Measurements from ENCODE around the gene LPCAT1.
"Not testable (repeated sequence)": the region's sequence is repeated elsewhere in the genome, so short reads cannot be mapped to it uniquely, and the experiment has no call there.

Gene LPCAT1

DNA sequence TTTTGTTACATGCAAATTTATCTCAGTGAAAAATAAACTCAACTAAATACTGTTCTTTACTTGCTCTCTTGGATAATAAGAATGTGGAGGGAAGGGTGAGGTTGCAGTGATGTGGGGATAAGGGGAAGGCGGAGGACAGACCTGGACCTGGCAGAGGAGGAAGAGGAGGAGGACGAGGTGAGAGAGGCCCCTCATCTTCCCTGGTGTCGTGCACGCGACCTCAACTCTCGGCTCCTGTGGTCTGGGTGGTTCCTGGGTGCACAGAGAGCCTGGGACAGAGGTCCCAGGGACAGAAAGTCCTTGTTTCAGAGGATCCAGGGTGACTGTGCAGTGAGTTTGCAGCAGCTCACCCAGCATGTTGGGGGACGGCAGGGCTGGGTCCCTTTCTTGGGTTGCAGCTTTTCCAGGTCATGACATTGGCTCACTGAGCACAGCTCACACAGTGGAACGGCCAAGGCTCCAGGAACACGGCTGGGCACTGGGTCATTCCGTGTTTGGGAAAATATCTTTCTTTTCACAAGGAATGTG, 37.7 kb upstream of the LPCAT1 start:
- Histone ChIP-seq H3K9me3 (ENCODE audit: control insufficient read depth, insufficient read depth, low read length) (no peaks in the 10 kb centered on the region), H3K9ac (ENCODE audit: low read depth, low read length) (no peak overlapping the region), H3K4me1 (ENCODE audit: insufficient read depth, low read length) (no peaks in the 10 kb centered on the region), H3K36me3 (ENCODE audit: insufficient read depth, low read length) (no peaks in the 10 kb centered on the region)

DNA sequence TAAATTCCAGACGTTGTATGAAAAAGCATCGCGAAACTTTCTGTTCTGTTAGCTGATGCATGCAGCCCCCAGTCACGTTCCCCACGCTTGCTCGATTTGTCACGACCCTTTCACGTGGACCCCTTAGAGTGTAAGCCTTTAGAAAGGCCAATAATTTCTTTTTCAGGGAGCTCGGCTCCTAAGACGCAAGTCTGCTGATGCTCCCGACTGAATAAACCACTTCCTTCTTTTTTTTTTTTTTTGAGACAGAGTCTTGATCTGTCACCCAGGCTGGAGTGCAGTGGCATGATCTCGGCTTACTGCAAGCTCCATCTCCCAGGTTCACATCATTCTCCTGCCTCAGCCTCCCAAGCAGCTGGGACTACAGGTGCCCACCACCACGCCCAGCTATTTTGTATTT, 36.7 kb upstream of the LPCAT1 start:
- H3K9me3 ChIP-seq (ENCODE audit: control insufficient read depth, insufficient read depth, low read length); H3K36me3 ChIP-seq (ENCODE audit: insufficient read depth, low read length); H3K9ac ChIP-seq (ENCODE audit: low read depth, low read length); H3K4me1 ChIP-seq (ENCODE audit: insufficient read depth, low read length): not testable (repeated sequence)

DNA sequence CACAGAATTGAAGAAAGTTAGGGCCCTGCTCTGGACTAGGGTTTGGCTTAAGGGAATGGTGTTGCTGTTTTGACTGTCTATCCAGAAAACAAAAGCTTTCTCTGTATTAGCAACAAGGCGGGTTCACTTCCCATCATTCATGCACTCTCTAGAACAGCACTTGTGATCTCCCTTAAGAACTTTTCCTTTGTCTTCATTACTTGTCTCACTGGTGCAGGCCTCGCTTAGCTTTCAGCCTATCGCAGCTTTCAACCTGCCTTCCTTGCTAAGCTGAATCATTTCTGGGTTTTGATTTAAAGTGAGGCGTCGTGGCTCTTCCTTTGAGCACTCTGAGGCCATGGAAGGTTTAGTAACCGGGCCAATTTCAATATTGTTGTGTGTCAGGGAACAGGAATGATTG, 35.2 kb upstream of the LPCAT1 start:
- Histone ChIP-seq H3K4me1 (ENCODE audit: insufficient read depth, low read length) (no peaks in the 10 kb centered on the region), H3K9me3 (ENCODE audit: control insufficient read depth, insufficient read depth, low read length) (no peaks in the 10 kb centered on the region), H3K36me3 (ENCODE audit: insufficient read depth, low read length) (no peaks in the 10 kb centered on the region), H3K9ac (ENCODE audit: low read depth, low read length) (no peak overlapping the region)

DNA sequence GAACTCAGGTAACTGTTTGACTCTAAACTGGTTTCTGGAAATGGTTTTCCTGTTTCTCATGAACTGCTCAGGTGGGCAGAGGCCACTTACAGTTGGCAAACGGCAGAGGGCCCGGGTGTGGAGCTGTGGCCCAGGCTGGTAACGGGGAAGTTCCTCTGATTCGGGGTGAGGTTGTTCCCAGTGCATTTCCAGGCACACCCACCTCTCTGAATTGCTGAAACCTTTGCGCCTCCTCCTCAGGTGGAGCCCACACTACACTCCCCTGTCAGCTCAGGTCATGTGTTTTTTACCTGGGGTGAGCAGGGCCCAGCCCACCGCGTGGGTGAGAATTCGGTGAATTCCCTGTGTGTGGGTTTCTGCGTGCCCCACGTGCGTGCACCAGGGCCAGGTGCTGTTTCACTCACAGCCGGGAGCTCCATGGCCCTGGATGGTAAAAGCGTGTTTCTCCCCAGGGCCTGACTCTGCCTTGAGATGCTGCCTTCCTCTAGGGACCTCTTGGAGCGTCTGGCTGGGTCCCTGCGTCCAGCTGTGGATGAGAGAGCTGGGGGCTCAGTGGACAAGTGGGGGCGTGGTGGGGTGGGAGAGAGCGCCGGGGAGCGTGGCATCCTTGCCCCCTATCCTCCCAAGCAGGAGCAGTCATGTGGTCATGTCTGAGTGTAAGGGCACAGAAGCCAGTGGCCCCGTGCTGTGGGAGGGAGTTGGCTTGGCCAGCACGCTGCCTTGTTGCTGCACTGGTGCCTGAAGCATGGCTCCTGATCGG, 33.5 kb upstream of the LPCAT1 start:
- Histone ChIP-seq H3K4me1 (ENCODE audit: insufficient read depth, low read length) (no peaks in the 10 kb centered on the region), H3K9me3 (ENCODE audit: control insufficient read depth, insufficient read depth, low read length) (no peaks in the 10 kb centered on the region), H3K36me3 (ENCODE audit: insufficient read depth, low read length) (no peaks in the 10 kb centered on the region), H3K9ac (ENCODE audit: low read depth, low read length) (no peak overlapping the region)

DNA sequence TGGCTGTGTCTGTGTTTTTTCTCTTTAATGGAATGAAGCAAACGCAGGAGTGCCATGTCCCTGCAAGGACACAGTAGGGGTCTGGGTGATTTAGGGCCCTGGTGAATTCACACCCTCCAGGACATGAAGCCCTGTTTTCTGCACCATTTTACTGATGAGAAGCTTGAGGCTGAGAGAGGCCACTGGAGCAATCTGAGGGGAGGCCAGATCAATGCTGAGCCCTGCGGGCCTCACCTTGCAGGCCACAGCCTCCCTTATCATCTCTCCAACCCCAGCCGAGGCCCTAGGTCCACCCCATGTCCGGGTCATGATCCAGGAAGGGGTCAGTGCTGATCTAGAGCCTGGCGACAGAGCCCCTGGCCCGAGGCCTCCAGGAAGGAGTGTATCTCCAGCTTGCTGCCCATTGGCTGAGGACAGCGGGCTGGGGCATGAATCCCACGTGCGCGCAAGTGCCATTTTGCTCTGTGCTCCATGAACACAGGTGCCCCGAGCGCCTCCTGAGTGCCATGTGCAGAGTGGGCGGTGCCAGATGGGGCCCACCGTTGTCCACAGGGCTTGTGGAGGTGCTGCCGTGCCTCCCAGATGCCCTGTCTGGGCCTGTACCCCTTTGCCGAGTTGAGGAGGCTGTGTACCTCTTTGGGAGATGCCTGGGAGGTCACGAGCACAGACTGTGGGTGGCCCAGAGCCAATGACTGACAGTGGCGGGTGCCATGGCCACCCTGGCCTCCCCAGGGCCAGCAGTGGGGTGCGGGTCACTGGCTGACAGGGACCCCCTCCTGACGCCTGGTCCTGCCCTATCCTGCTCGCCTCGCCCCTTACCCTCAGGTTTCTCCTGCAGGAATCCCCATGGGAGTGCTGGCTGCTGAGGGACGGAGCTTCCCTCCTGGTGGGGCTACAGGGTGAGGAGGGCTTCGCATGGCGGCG, 32.3 kb upstream of the LPCAT1 start:
- Histone ChIP-seq H3K9ac (ENCODE audit: low read depth, low read length) (no peak overlapping the region), H3K4me1 (ENCODE audit: insufficient read depth, low read length) (no peaks in the 10 kb centered on the region), H3K36me3 (ENCODE audit: insufficient read depth, low read length) (no peaks in the 10 kb centered on the region), H3K9me3 (ENCODE audit: control insufficient read depth, insufficient read depth, low read length) (no peaks in the 10 kb centered on the region)

DNA sequence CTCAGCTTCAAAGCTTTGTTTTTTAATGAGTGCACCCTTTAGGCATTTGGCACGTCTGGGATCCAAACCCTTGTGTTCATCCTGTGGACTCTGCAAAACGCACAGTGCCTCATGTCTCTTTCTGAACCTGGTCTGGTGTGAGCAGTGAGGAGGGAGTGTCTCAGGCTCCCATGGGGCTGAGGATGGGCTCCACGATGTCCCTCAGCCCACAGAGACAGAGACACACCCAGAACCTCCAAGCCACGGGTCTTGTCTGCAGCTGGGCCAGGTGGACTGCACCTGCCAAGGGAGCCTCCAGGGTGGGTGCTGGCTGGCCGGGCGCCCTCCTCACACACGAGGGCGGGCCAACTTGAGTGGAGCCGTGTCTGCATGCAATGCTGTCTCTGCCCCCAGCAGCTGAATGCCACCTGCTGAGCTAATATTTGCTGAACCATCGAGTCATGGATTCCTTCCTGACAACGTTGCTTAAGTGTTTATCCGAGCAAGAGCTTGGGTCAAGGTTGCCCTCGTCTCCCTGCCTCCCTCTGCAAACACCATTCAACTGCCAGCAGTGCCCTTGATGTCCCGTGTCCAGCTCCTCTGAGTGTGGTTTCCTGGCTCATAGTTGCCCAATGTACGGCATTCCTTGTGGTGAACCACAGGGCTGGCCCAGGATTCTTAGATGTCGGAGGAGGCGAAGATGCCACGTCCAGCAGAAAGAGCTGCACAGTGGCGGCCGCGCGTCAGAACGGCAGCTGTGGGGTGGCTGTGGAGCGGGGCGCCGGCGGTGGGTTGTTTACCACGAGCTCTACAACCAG, 31.4 kb upstream of the LPCAT1 start:
- no peaks in the 10 kb centered on the region for H3K4me1 ChIP-seq (ENCODE audit: insufficient read depth, low read length)
- H3K9me3 ChIP-seq (ENCODE audit: control insufficient read depth, insufficient read depth, low read length): no peaks in the 10 kb centered on the region
- no peak overlapping the region for H3K9ac ChIP-seq (ENCODE audit: low read depth, low read length)
- no peaks in the 10 kb centered on the region for H3K36me3 ChIP-seq (ENCODE audit: insufficient read depth, low read length)

DNA sequence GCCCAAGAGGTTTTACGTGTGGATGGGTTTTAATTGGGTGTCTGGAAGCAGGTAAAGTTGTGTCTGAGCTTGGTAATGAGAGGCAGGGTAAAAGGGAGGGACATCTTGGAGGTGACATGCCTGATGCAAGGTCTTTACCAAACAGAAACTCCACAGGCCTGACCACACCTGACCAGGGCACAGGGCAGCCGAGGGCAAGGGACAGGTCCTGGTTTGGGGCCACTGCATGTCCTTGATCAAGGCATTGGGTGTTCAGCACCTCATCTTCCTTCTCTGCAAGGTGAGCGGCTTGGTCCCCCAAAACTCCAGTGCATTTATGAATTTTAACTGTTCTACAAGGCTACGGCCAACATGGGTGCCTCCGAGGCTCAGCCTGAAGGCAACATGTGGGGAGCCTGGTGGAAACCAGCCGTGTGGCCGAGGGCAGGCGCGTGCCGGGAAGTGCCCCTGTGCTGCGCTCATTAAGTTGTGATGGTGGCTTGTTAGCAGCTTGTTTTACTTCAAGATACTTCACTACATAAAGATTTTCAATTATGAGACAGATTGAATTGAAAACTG, 30.7 kb upstream of the LPCAT1 start:
- H3K9ac ChIP-seq (ENCODE audit: low read depth, low read length): no peak overlapping the region
- H3K36me3 ChIP-seq (ENCODE audit: insufficient read depth, low read length): no peaks in the 10 kb centered on the region
- no peaks in the 10 kb centered on the region for H3K9me3 ChIP-seq (ENCODE audit: control insufficient read depth, insufficient read depth, low read length)
- no peaks in the 10 kb centered on the region for H3K4me1 ChIP-seq (ENCODE audit: insufficient read depth, low read length)

DNA sequence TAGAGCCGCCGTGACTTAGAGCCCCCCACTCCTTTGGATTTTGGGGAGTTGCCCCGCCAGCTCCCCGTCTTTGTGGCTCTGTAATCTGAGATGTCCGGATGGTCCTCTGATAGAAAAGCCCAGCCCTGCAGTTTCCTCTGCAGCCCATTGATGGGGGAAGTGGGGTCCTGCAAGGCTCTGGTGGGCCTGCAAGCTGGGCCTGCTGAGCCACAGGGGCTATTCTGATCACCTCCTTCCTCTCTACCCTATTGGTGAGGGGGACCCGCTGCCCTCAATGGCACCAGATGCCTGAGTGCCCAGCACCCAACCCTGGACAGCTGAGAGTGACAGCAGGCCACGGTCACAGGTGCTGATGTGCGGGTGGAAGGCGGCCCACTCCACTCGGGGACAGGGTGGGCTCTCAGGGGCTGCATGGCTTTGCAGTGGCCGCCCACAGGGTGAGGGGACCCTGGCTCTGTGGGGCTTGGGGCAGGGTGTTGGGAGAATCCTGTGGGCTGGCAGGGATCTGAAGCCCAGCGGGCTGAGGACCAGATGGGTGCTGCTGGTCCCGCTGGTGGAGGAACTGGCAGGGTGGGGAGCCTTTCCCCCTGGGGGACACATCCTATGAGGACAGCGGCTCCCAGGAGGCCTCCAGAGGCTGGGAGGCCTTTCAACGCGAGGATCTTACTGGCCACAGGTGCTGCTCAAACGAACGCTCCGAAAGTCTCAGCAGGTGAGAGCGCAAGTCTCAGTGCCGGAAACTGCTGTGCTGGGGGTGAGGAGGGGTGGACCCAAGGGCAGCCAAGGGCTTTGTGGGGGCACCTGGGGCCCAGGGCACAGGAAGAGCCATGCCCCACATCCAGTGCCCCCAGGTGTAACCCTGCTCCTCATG, 30.0 kb upstream of the LPCAT1 start:
- no peaks in the 10 kb centered on the region for H3K9me3 ChIP-seq (ENCODE audit: control insufficient read depth, insufficient read depth, low read length)
- H3K36me3 ChIP-seq (ENCODE audit: insufficient read depth, low read length): no peaks in the 10 kb centered on the region
- H3K4me1 ChIP-seq (ENCODE audit: insufficient read depth, low read length): no peaks in the 10 kb centered on the region
- no peak overlapping the region for H3K9ac ChIP-seq (ENCODE audit: low read depth, low read length)

DNA sequence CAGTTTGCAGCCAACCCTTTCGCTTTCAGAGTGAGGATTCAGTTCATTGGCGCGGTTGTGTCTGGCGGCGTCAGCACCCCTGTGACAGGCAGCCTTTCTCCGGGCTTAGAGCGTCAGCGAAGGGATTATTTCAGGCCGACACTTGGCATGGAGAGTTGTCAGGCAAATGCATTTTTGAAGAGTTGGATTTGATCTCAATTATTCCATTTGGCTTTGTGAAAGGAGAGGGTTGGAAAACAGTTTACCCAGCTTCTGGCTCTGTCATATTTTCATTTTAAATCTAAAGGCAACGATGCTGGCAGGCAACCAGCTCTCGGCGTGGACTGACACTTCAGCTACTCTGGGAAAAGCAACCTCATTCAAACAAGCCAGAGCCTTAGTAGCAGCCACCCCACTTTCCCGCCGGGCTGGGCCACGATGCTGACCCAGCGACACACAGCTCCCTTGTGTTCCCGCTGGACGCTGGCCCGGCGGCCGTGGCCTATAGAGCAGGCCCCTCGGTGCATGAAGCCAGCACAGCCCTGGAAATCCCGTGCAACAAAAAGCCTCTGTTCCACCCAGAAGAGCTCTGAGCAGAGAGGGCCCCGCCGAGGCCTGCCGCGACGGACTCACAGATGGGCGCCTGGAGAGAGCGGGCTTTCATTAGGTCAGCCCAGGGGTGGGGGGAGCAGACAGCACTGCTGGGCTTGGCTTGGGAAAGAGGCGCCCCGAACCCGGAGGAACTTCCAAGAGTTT, 28.9 kb upstream of the LPCAT1 start:
- no peaks in the 10 kb centered on the region for H3K36me3 ChIP-seq (ENCODE audit: insufficient read depth, low read length)
- no peaks in the 10 kb centered on the region for H3K9me3 ChIP-seq (ENCODE audit: control insufficient read depth, insufficient read depth, low read length)
- H3K4me1 ChIP-seq (ENCODE audit: insufficient read depth, low read length): no peaks in the 10 kb centered on the region
- H3K9ac ChIP-seq (ENCODE audit: low read depth, low read length): no peak overlapping the region

DNA sequence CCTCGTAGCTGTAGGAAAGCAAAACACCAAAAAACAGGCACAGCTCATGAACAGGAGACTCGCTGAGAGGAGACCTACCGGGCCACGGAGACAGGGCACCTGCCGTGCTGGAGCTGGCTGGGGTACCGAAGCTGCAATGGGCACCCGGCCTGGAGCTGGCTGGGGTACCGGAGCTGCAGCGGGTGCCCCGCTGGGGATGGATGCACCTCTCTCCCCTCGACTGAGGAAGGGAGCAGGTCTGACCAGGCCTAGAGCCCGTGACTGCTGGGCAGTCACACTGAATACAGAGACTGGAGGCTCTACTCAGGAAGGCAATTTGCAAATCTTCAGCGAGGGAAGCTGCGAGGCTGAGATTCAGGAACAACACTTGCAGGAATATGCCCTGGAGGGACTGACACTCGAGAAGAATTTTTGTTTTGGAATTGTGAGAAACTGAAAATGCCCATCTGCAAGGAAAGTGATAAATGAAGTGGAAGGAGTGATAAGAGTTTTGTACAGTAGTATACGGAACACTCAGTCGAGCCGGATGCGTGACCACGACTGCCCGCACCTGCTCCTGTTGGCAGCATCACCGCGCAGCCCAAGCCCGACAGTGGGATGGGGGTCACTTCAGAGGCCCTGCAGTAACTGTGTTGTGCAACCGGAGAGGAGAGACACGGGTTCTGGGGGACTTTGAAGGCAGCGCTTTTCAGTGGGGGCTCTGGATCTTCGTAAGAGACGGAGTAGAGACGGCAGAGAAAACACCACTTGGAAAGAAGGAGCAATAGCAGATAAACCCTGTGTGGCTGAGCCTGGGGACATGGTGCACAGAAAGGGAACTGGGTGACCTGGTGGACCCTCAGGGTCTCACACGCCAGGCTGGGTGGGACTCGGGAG, 27.9 kb upstream of the LPCAT1 start:
- Histone ChIP-seq H3K4me1 (ENCODE audit: insufficient read depth, low read length) (no peaks in the 10 kb centered on the region), H3K9ac (ENCODE audit: low read depth, low read length) (no peak overlapping the region), H3K36me3 (ENCODE audit: insufficient read depth, low read length) (no peaks in the 10 kb centered on the region), H3K9me3 (ENCODE audit: control insufficient read depth, insufficient read depth, low read length) (no peaks in the 10 kb centered on the region)

DNA sequence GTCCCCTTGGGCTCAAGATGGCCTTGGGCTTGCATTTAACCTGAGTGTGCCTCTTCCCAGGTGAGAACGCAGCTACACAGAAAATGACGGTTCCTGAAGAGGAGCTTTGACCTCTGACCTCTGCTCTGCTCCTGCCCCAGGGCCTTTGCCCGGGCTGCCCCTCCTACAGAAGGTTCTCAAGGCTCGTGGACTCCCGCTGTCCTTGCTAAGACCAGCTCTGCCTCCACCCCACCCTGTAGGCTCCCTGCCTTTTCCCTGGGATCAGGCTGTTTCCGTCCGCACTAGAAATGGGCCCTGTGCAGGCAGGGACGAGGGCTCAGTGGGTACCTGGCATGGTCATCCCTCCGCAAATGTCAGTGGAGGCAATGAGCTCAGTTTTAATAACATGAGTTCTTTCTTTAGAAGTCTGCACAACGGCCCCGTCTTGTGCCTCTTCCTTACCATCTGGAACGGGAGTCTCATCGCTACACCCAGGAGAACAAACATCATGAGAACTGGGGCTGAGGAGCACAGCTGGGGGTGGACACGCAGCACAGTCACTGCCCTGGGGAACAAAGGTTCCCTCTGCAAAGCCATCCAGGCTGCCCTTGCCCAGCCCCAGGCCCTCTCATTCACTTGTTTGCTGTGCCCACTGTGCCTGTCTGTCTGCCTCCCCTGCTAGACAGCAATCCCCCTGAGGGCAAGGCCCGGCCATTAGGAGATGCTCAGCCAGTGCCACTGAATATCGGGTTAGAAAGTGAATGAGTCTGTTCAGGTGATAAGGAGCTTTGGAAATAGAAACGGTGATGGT, 26.7 kb upstream of the LPCAT1 start:
- Histone ChIP-seq H3K9me3 (ENCODE audit: control insufficient read depth, insufficient read depth, low read length) (no peaks in the 10 kb centered on the region), H3K9ac (ENCODE audit: low read depth, low read length) (no peak overlapping the region), H3K36me3 (ENCODE audit: insufficient read depth, low read length) (no peaks in the 10 kb centered on the region), H3K4me1 (ENCODE audit: insufficient read depth, low read length) (no peaks in the 10 kb centered on the region)
